GM23338 (cell line): ENCODE measurements around the gene ZNF648. TPM values are rescaled to one million over a fixed set of nuclear protein-coding genes. Genes with fewer than 3 reads are reported as not detected.

Experiments
- ATAC-seq: fragments of 200-7000 bp; cut with Tn5 transposase; 3 replicates; pipeline ENCODE4 v1.9.1; 2020
- DNase-seq: peaks from one replicate; pipeline ENCODE4 v3.0.0-alpha.2; 2015; ENCODE audit warnings: low spot score
- H2AFZ ChIP-seq: fragments of 200-600 bp; sonication (generic); 2 replicates; pipeline ENCODE4 v1.8.0; 2016; ENCODE audit warnings: antibody characterized with exemption, mild to moderate bottlenecking, moderate library complexity
- H3F3A ChIP-seq: fragments of 200-600 bp; sonication (generic); replicated peaks from 2 replicates; pipeline ENCODE4 v1.8.0; 2017; ENCODE audit warnings: antibody characterized with exemption, mixed run types, low read depth
- H3K27ac ChIP-seq: fragments of 200-600 bp; sonication (generic); 2 replicates; pipeline ENCODE4 v1.6.1; 2016; ENCODE audit warnings: low read depth
- H3K27me3 ChIP-seq: fragments of 200-600 bp; sonication (generic); 2 replicates; pipeline ENCODE4 v1.8.0; 2016; ENCODE audit warnings: mild to moderate bottlenecking, mixed run types, moderate library complexity; ENCODE audit not compliant: insufficient read depth
- H3K36me3 ChIP-seq: fragments of 200-600 bp; sonication (generic); 2 replicates; pipeline ENCODE4 v1.8.0; 2016; ENCODE audit warnings: mild to moderate bottlenecking; ENCODE audit not compliant: insufficient read depth
- H3K4me1 ChIP-seq: fragments of 200-600 bp; sonication (generic); 2 replicates; pipeline ENCODE4 v1.8.0; 2016; ENCODE audit warnings: mild to moderate bottlenecking, moderate library complexity; ENCODE audit not compliant: insufficient read depth
- H3K4me2 ChIP-seq: fragments of 200-600 bp; sonication (generic); 2 replicates; pipeline ENCODE4 v1.7.1; 2017; ENCODE audit warnings: mixed run types
- H3K4me3 ChIP-seq: fragments of 200-600 bp; sonication (generic); 2 replicates; pipeline ENCODE4 v1.6.1; 2016; ENCODE audit warnings: mixed run types
- H3K79me2 ChIP-seq: fragments of 200-600 bp; sonication (generic); replicated peaks from 2 replicates; pipeline ENCODE4 v1.8.0; 2017; ENCODE audit warnings: mild to moderate bottlenecking; ENCODE audit not compliant: insufficient read depth
- H3K9me2 ChIP-seq: fragments of 200-600 bp; sonication (generic); 2 replicates; pipeline ENCODE4 v1.8.0; 2017; ENCODE audit not compliant: insufficient read depth
- H4K20me1 ChIP-seq: fragments of 200-600 bp; sonication (generic); replicated peaks from 2 replicates; pipeline ENCODE4 v1.8.0; 2017; ENCODE audit warnings: mild to moderate bottlenecking; ENCODE audit not compliant: insufficient read depth
- H3K27ac Mint-ChIP-seq: 2 replicates; pipeline ENCODE4 v1.8.0; 2020; ENCODE audit warnings: inconsistent platforms, mild to moderate bottlenecking, moderate library complexity, mixed read lengths
- H3K27me3 Mint-ChIP-seq: 3 replicates; pipeline ENCODE4 v1.8.0; 2022; ENCODE audit warnings: low read depth, mild to moderate bottlenecking, moderate library complexity, mixed read lengths, inconsistent platforms; ENCODE audit not compliant: insufficient read depth, poor library complexity
- H3K36me3 Mint-ChIP-seq: 3 replicates; pipeline ENCODE4 v1.8.0; 2021; ENCODE audit warnings: low read depth, mild to moderate bottlenecking, inconsistent platforms, moderate library complexity, mixed read lengths
- H3K4me1 Mint-ChIP-seq: 3 replicates; pipeline ENCODE4 v1.8.0; 2020; ENCODE audit warnings: mild to moderate bottlenecking, inconsistent platforms, mixed read lengths
- H3K4me3 Mint-ChIP-seq: 3 replicates; pipeline ENCODE4 v1.8.0; 2021; ENCODE audit warnings: moderate library complexity, mild to moderate bottlenecking, inconsistent platforms, mixed read lengths
- H3K9me3 Mint-ChIP-seq: 3 replicates; pipeline ENCODE4 v1.8.0; 2020; ENCODE audit warnings: moderate library complexity, mild to moderate bottlenecking, inconsistent platforms, mixed read lengths
- CREB1 ChIP-seq: fragments of 250-450 bp; sonication (Bioruptor Pico); IDR thresholded peaks from 2 replicates; pipeline ENCODE4 v1.5.0; 2020; ENCODE audit warnings: low read depth, mild to moderate bottlenecking, moderate library complexity
- CTCF ChIP-seq, 2 experiments: fragments of 200-600 bp in 1 of 2; sonication (generic) in 1 of 2; conservative IDR thresholded peaks; 2 replicates each; pipeline versions ENCODE4 v1.5.1 to v1.6.1; 2016 to 2017; ENCODE audit warnings: antibody characterized with exemption in 2 of 2, low read depth in 2 of 2, mild to moderate bottlenecking in 2 of 2, moderate library complexity in 1 of 2
- ETS1 ChIP-seq: IDR thresholded peaks from 2 replicates; pipeline ENCODE4 v1.6.1; 2016; ENCODE audit warnings: antibody characterized with exemption
- EZH2phosphoT487 ChIP-seq: fragments of 200-600 bp; sonication (generic); IDR thresholded peaks from one replicate; pipeline ENCODE4 v1.8.1; 2018; ENCODE audit warnings: antibody characterized with exemption; ENCODE audit not compliant: unreplicated experiment
- POLR2AphosphoS5 ChIP-seq: IDR thresholded peaks from 2 replicates; pipeline ENCODE4 v1.6.1; 2016; ENCODE audit warnings: antibody characterized with exemption, low read depth
- REST ChIP-seq: IDR thresholded peaks from one replicate; pipeline ENCODE4 v1.6.1; 2018; ENCODE audit warnings: antibody characterized with exemption; ENCODE audit not compliant: unreplicated experiment
- ZNF114 ChIP-seq: fragments of 250-450 bp; sonication (Bioruptor Pico); IDR thresholded peaks from 2 replicates; pipeline ENCODE4 v1.5.0; 2020; ENCODE audit warnings: mild to moderate bottlenecking, moderate library complexity
- ZNF462 ChIP-seq: fragments of 250-450 bp; sonication (Bioruptor Pico); IDR thresholded peaks from 2 replicates; pipeline ENCODE4 v1.5.0; 2020; ENCODE audit warnings: mild to moderate bottlenecking, moderate library complexity
- polyA plus RNA-seq: library from polyadenylated mRNA; unstranded; fragments of >200 nt; fragmentation: Nextera tagmentation; extraction: Ambion mirVana; gene quantifications from 2 replicates; pipeline ENCODE4 v1.2.1, GENCODE V29; 2016
- total RNA-seq: library from RNA; depleted of rRNA; stranded (reverse); fragments of >200 nt; shearing (Covaris generic); gene quantifications from 2 replicates; pipeline ENCODE4 v1.2.3, GENCODE V29; 2014

ZNF648 gene
- total and polyA plus RNA-seq, 2 experiments from 2014 or later = 0.24 to 1.2 TPM

GRCh38 chr1:182086136-182086535, 24.6 kb upstream of the ZNF648 start:
- no peak overlapping the region; the same call in 1 of the 2 replicates for H3K27ac Mint-ChIP-seq
- Histone ChIP-seq H4K20me1 (no peaks in the 10 kb centered on the region), H3F3A (no peaks in the 10 kb centered on the region), H3K27me3 (no peaks in the 10 kb centered on the region), H3K4me1 (peaks cover 7% of the 10 kb centered on the region; the same call in 1 of the 2 replicates), H3K4me3 (no peak overlapping the region), H3K9me2 (no peaks in the 10 kb centered on the region), H3K36me3 (no peaks in the 10 kb centered on the region), H3K4me2 (no peak overlapping the region), H2AFZ (no peak overlapping the region), H3K79me2 (no peaks in the 10 kb centered on the region), H3K27ac (no peak overlapping the region)
- TF ChIP-seq POLR2AphosphoS5 (no peak), ZNF114 (CRISPR knock-in tag) (no peak), ETS1 (no peak), CTCF (conservative IDR thresholded peaks at IDR 0.05; ENCODE audit: low read depth in 2 of 2) (no peak), REST (no peak), CREB1 (no peak), ZNF462 (CRISPR knock-in tag) (no peak), EZH2phosphoT487 (no peak)
- no peaks in the 10 kb centered on the region for H3K36me3 Mint-ChIP-seq
- no peaks in the 10 kb centered on the region for H3K9me3 Mint-ChIP-seq
- no peak for ATAC-seq
- H3K4me3 Mint-ChIP-seq = no peak overlapping the region
- H3K27me3 Mint-ChIP-seq = peaks cover 11% of the 10 kb centered on the region
- peaks cover 14% of the 10 kb centered on the region for H3K4me1 Mint-ChIP-seq
- no peak for DNase-seq
